Left ventricle myocardium inferior (tissue), 1 donor: ENCODE measurements around the gene CBY3. TPM values are rescaled to one million over a fixed set of nuclear protein-coding genes. Genes with fewer than 3 reads are reported as not detected.
"Not testable (repeated sequence)": the region's sequence is repeated elsewhere in the genome, so short reads cannot be mapped to it uniquely, and the experiment has no call there.

ENCODE experiments used
- DNase-seq: peaks from one replicate; pipeline ENCODE4 v3.0.0-alpha.2; 2020
- H3K27ac ChIP-seq: fragments of 200-600 bp; replicated peaks from 2 replicates; pipeline ENCODE4 v1.8.0; 2021
- H3K27me3 ChIP-seq: fragments of 200-600 bp; 2 replicates; pipeline ENCODE4 v1.8.0; 2021; ENCODE audit warnings: low read depth
- H3K36me3 ChIP-seq: fragments of 200-600 bp; 2 replicates; pipeline ENCODE4 v1.8.0; 2021
- H3K4me1 ChIP-seq: fragments of 200-600 bp; 2 replicates; pipeline ENCODE4 v1.8.0; 2021
- H3K4me3 ChIP-seq: fragments of 200-600 bp; 2 replicates; pipeline ENCODE4 v1.8.0; 2021; ENCODE audit warnings: mild to moderate bottlenecking, moderate library complexity
- H3K9me3 ChIP-seq: fragments of 200-600 bp; replicated peaks from 2 replicates; pipeline ENCODE4 v1.8.0; 2021
- CTCF ChIP-seq: fragments of 200-600 bp; IDR thresholded peaks from 2 replicates; pipeline ENCODE4 v1.8.0; 2021; ENCODE audit warnings: antibody characterized with exemption, mild to moderate bottlenecking, borderline replicate concordance
- intact Hi-C: fragments of 100-400 bp; cut with micrococcal nuclease; formaldehyde crosslinking; loops from one replicate; pipeline ENCODE4 v1.11.0; 2022
- total RNA-seq: library from RNA; stranded (reverse); fragmentation: NEBNext Ultra II Directional; extraction: Animal tissue kit (Norgen Biotek cat#: 25700); gene quantifications from one replicate; pipeline ENCODE4 v1.2.1, GENCODE V29; 2021
- donor health status: DM: no; HTN: yes; CAD: no; lungs with severe emphysema.

Gene CBY3
- total RNA-seq, 1 donor from 2014 or later, result not detected

DNA sequence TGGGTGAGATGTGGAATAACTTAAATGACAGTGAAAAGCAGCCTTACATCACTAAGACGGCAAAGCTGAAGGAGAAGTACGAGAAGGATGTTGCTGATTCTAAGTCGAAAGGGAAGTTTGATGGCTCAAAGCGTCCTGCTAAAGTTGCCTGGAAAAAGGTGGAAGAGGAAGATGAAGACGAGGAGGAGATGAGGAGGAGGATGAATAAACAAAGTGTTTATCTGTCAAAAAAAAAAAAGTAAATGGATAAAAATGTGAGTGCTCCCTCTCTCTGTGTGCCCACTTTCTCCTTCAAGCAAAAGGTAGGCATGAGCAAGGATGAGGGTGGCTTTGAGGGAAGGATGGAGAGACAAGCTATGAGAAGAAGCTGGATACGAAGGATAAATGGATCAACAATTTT is 13.7 kb upstream of the CBY3 start:
- Histone ChIP-seq H3K36me3 (no peaks in the 10 kb centered on the region), H3K4me1 (peaks cover 21% of the 10 kb centered on the region), H3K9me3 (no peaks in the 10 kb centered on the region), H3K4me3 (no peak overlapping the region), H3K27ac (no peak overlapping the region), H3K27me3 (no peaks in the 10 kb centered on the region)
- intact Hi-C loops, result no loop called here
- DNase-seq, result no peak
- TF ChIP-seq CTCF, result no peak

- intact Hi-C loops, H3K27me3 ChIP-seq, H3K4me3 ChIP-seq, H3K27ac ChIP-seq, DNase-seq, H3K36me3 ChIP-seq, H3K4me1 ChIP-seq, H3K9me3 ChIP-seq: not testable (repeated sequence)
Observed at GRCh38 chr5:179689212-179689611, 8.4 kb upstream of the CBY3 start.

GRCh38 chr5:179680014-179680779 is 637 bp downstream of the CBY3 start:
- Histone ChIP-seq H3K9me3 (no peaks in the 10 kb centered on the region), H3K4me1 (peaks cover 27% of the 10 kb centered on the region), H3K36me3 (no peaks in the 10 kb centered on the region), H3K4me3 (no peak overlapping the region), H3K27me3 (no peaks in the 10 kb centered on the region), H3K27ac (no peak overlapping the region)
- intact Hi-C loops, result no loop called here
- DNase-seq, result no peak
- no peak for TF ChIP-seq CTCF

- H3K36me3 ChIP-seq, result no peaks in the 10 kb centered on the region
- peak overlapping the region; percentile 89 for H3K4me3 ChIP-seq
- no peaks in the 10 kb centered on the region for H3K27me3 ChIP-seq
- H3K27ac ChIP-seq, result peak overlapping the region; percentile 91
- intact Hi-C loops, result no loop called here
- DNase-seq, result peak; percentile 73
- TF ChIP-seq CTCF, result peak; percentile 54
- H3K9me3 ChIP-seq, result no peaks in the 10 kb centered on the region
- peaks cover 27% of the 10 kb centered on the region for H3K4me1 ChIP-seq
Observed at GRCh38 chr5:179679014-179679674, 1.7 kb downstream of the CBY3 start.

- Histone ChIP-seq H3K4me1 (peaks cover 27% of the 10 kb centered on the region), H3K27me3 (no peaks in the 10 kb centered on the region), H3K4me3 (peak overlapping the region; percentile 89), H3K36me3 (no peaks in the 10 kb centered on the region), H3K27ac (peak overlapping the region; percentile 91), H3K9me3 (no peaks in the 10 kb centered on the region)
- intact Hi-C loops, result no loop called here
- TF ChIP-seq CTCF, result no peak
- peak; percentile 97 for DNase-seq
Observed at GRCh38 chr5:179678223-179679013, 2.4 kb downstream of the CBY3 start.
